ENCODE data around the gene KLHL6. TPM values are rescaled to one million over a fixed set of nuclear protein-coding genes. Genes with fewer than 3 reads are reported as not detected.

Gene KLHL6
- total RNA-seq, 1 experiment from 2014 or later: not detected

GRCh38 chr3:183508821-183509220, 46.7 kb downstream of the KLHL6 start:
- Histone ChIP-seq H3K9me3 (ENCODE audit: low read depth, low read length, poor library complexity, severe bottlenecking) (no peaks in the 10 kb centered on the region), H3K27me3 (replicated peaks; ENCODE audit: insufficient read depth, low read depth, low read length, poor library complexity) (no peaks in the 10 kb centered on the region), H3K27ac (ENCODE audit: low read depth, low read length, poor library complexity, severe bottlenecking) (no peak overlapping the region), H3K4me3 (ENCODE audit: low read depth, low read length, poor library complexity, severe bottlenecking) (no peak overlapping the region), H3K4me1 (ENCODE audit: insufficient read depth, low read length, poor library complexity, severe bottlenecking) (no peaks in the 10 kb centered on the region), H3K36me3 (ENCODE audit: insufficient read depth, low read length, poor library complexity, severe bottlenecking) (no peaks in the 10 kb centered on the region)
- no peak for TF ChIP-seq CTCF (conservative IDR thresholded peaks at IDR 0.05; ENCODE audit: low read depth, low read length)
- no peak for TF ChIP-seq EZH2 (IDR thresholded peaks at IDR 0.05; ENCODE audit: borderline replicate concordance, low read depth, low read length, poor library complexity, severe bottlenecking)
- BruUV-seq (replicated peaks): no TSS peak
- ChIA-PET POLR2A (ENCODE audit: low non-redundant PET) (no interaction called here), CTCF (no interaction called here)
- DNase-seq (ENCODE audit: low spot score): no peak
- intact Hi-C loops (cut with micrococcal nuclease; ENCODE audit: unreplicated experiment): loop anchor here (10.0 kb wide), 1 partner anchor 86 kb away; no protein-coding TSS in a partner anchor

DNA sequence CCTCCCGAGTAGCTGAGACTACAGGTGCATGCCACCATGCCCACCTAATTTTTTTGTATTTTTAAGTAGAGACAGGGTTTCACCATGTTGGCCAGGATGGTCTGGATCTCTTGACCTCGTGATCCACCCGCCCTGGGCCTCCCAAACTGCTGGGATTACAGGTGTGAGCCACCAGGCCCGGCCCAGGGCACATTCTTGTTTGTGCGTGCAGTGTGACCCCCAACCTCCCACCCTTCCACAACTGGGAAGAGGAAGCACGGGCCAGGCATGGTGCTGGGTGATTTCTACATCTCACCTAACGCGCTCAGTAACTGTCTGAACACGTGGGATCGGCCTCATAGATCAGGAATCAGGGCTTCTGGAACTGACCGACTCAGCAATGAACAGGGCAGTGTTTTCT, 48.0 kb downstream of the KLHL6 start:
- BruUV-seq (replicated peaks): no TSS peak
- no peak overlapping the region for H3K4me3 ChIP-seq (ENCODE audit: low read depth, low read length, poor library complexity, severe bottlenecking)
- no peaks in the 10 kb centered on the region for H3K36me3 ChIP-seq (ENCODE audit: insufficient read depth, low read length, poor library complexity, severe bottlenecking)
- intact Hi-C loops (cut with micrococcal nuclease; ENCODE audit: unreplicated experiment): loop anchor here (10.0 kb wide), 1 partner anchor 87 kb away; no protein-coding TSS in a partner anchor
- TF ChIP-seq EZH2 (IDR thresholded peaks at IDR 0.05; ENCODE audit: borderline replicate concordance, low read depth, low read length, poor library complexity, severe bottlenecking) (no peak), CTCF (conservative IDR thresholded peaks at IDR 0.05; ENCODE audit: low read depth, low read length) (no peak)
- no peak overlapping the region for H3K27ac ChIP-seq (ENCODE audit: low read depth, low read length, poor library complexity, severe bottlenecking)
- H3K9me3 ChIP-seq (ENCODE audit: low read depth, low read length, poor library complexity, severe bottlenecking): no peaks in the 10 kb centered on the region
- ChIA-PET CTCF (no interaction called here), POLR2A (ENCODE audit: low non-redundant PET) (no interaction called here)
- H3K4me1 ChIP-seq (ENCODE audit: insufficient read depth, low read length, poor library complexity, severe bottlenecking): no peaks in the 10 kb centered on the region
- H3K27me3 ChIP-seq (replicated peaks; ENCODE audit: insufficient read depth, low read depth, low read length, poor library complexity): no peaks in the 10 kb centered on the region
- DNase-seq (ENCODE audit: low spot score): no peak

DNA sequence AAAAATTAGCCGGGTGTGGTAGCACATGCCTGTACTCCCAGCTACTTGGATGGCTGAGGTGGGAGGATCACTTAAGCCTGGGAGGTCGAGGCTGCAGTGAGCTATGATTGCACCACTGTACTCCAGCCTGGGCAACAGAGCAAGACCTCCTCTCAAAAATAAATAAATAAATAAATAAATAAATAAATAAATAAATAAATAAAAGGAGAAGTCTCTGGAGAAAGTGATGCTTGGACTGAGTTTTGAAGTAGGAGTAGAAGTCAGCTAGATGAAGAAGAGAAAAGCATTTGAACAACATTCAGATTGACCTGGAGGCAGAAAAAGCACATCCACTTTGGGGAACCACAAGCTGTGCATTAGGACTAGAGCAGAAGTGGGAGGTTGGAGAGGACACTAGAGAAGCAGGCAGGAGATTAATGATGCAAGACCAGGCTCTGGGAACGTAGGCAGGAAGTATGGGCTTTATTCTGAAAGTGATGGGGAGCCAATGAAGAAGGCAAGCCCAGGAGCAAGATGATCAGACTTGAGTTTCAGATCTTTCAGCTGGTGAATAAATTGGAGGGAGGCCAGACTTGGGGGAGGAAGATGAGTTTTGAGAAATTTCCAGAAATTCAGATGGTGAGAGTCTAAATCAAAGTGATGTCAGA, 48.7 kb downstream of the KLHL6 start:
- no peak overlapping the region for H3K27ac ChIP-seq (ENCODE audit: low read depth, low read length, poor library complexity, severe bottlenecking)
- H3K36me3 ChIP-seq (ENCODE audit: insufficient read depth, low read length, poor library complexity, severe bottlenecking): no peaks in the 10 kb centered on the region
- H3K4me3 ChIP-seq (ENCODE audit: low read depth, low read length, poor library complexity, severe bottlenecking): no peak overlapping the region
- ChIA-PET CTCF (no interaction called here), POLR2A (ENCODE audit: low non-redundant PET) (interaction anchor here (0.6 kb wide), 1 partner anchor 313 kb away, joined by 3 read pairs; no protein-coding TSS in a partner anchor)
- TF ChIP-seq EZH2 (IDR thresholded peaks at IDR 0.05; ENCODE audit: borderline replicate concordance, low read depth, low read length, poor library complexity, severe bottlenecking) (no peak), CTCF (conservative IDR thresholded peaks at IDR 0.05; ENCODE audit: low read depth, low read length) (no peak)
- BruUV-seq (replicated peaks): no TSS peak
- peak; percentile 19 for DNase-seq (ENCODE audit: low spot score)
- H3K27me3 ChIP-seq (replicated peaks; ENCODE audit: insufficient read depth, low read depth, low read length, poor library complexity): no peaks in the 10 kb centered on the region
- H3K4me1 ChIP-seq (ENCODE audit: insufficient read depth, low read length, poor library complexity, severe bottlenecking): no peaks in the 10 kb centered on the region
- H3K9me3 ChIP-seq (ENCODE audit: low read depth, low read length, poor library complexity, severe bottlenecking): no peaks in the 10 kb centered on the region
- intact Hi-C loops (cut with micrococcal nuclease; ENCODE audit: unreplicated experiment): loop anchor here (10.0 kb wide), 1 partner anchor 88 kb away; no protein-coding TSS in a partner anchor

Data from A673 (cell line).